HUES48 (cell line): Measurements from ENCODE around the gene NIP7.

Source experiments
- H3K27ac ChIP-seq: one replicate; pipeline ENCODE4 v1.7.0; 2013; ENCODE audit warnings: low read depth, low read length, inconsistent platforms
- H3K27me3 ChIP-seq: 2 replicates; pipeline ENCODE4 v1.6.1; 2013; ENCODE audit warnings: mild to moderate bottlenecking, low read length; ENCODE audit not compliant: control insufficient read depth, insufficient read depth
- H3K36me3 ChIP-seq: 2 replicates; pipeline ENCODE4 v1.6.1; 2013; ENCODE audit warnings: low read length; ENCODE audit not compliant: control insufficient read depth, insufficient read depth
- H3K4me1 ChIP-seq: 2 replicates; pipeline ENCODE4 v1.6.1; 2013; ENCODE audit warnings: mild to moderate bottlenecking, low read length; ENCODE audit not compliant: control insufficient read depth, insufficient read depth
- H3K4me3 ChIP-seq: 2 replicates; pipeline ENCODE4 v1.5.1; 2013; ENCODE audit warnings: mild to moderate bottlenecking, low read depth, low read length
- H3K9ac ChIP-seq: 2 replicates; pipeline ENCODE4 v1.6.1; 2013; ENCODE audit warnings: mild to moderate bottlenecking, low read depth, low read length, moderate library complexity
- H3K9me3 ChIP-seq: 2 replicates; pipeline ENCODE4 v1.6.1; 2013; ENCODE audit warnings: low read length; ENCODE audit not compliant: control insufficient read depth, insufficient read depth

NIP7 gene

DNA sequence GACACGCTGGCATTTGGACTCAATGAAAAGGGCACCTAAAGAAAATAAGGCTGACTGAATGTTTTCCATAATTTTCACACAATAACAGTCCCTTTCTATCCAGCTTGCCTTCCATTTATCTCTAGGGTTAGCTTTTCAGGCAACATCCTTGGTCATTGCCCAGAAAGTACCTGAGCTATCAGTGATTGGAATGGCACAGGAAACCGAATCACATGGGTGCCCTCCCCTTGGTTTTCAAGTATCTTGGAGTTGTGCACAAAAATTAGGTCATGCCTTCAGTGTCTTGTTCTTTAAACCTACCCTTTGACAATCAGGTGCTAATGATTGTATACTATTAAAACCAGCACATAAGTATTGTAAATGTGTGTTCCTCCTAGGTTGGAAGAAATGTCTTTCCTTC lies 31.7 kb upstream of the NIP7 start:
- Histone ChIP-seq H3K9me3 (no peaks in the 10 kb centered on the region), H3K4me3 (no peak overlapping the region), H3K9ac (no peak overlapping the region), H3K4me1 (peaks cover 3% of the 10 kb centered on the region; the same call in 1 of the 2 replicates), H3K27me3 (no peaks in the 10 kb centered on the region), H3K36me3 (0 out of 2 replicates have a peak, but pooled peaks cover 3% of the 10 kb centered on the region), H3K27ac (no peak overlapping the region)

DNA sequence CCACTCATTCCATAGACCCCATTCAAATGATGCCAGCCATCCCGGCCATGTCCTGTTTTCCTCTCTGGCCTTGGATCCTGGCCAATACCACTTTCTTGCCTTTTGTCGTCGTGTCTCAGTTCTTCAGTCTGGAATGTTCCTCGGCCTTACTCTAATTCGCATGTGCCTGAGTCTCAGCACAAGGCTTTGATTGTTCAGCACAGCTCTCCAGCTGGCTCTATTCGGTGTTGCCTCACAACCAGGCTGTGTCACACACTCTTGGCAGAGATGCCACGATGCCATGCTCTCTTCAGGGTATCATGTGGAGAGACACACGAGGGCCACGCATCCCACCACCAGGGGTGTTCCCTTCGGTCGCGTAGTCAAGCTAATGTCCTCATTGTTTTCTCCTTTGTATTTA lies 30.3 kb upstream of the NIP7 start:
- Histone ChIP-seq H3K27me3 (no peaks in the 10 kb centered on the region), H3K4me1 (peaks cover 3% of the 10 kb centered on the region; the same call in 1 of the 2 replicates), H3K9me3 (no peaks in the 10 kb centered on the region), H3K36me3 (0 out of 2 replicates have a peak, but pooled peaks cover 11% of the 10 kb centered on the region), H3K9ac (no peak overlapping the region), H3K4me3 (no peak overlapping the region), H3K27ac (no peak overlapping the region)

DNA sequence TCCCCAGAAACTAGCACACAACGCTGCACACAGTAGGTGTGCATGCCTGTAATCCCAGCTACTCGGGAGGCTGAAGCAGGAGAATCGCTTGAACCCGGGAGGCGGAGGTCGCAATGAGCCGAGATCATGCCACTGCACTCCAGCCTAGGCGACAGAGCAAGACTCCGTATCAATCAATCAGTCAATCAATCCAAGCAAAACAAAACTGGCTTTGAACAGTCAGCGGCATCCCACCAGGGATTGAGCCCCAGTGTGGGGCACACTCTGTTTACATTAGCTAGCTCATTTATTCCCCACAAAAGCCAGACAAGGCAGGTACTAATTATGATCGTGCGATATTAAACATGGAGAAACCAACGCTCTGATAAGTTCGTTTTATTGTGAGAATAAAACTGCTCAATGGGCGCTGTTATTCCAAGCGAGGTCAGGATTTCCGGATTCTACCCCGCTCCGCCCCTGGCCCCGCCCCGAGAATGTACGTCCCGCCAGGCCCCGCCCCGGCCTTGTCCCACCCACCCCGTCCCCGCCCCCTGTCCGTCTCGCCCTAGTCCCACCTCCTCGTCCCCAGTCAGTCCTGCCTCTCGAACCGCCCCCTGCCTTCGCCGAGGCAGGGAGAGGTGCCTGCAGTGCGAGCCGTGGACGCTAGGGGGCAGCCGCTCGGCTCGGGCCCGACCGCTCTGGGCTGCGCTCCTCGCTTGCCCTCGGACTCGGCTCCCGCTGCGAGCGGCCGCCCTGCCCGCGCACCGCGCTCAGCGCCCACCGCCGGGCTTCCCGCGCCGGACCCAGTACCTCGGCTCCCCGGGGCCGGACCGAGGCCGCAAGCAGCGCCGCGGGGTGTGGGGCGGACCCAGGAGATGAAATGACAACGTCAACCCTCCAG lies 28.7 kb upstream of the NIP7 start, which contains the start of gene VPS4A:
Gene VPS4A (plus strand): TSS at position 698 of the 880 bp plus-strand sequence. CDS start 162 bp downstream, at position 860.
- Histone ChIP-seq H3K9ac (peak within 1 kb of the TSS; percentile 72), H3K27me3 (no peaks in the 10 kb centered on the region), H3K27ac (peak within 1 kb of the TSS; percentile 65), H3K4me1 (peaks cover 3% of the 10 kb centered on the region; the same call in 1 of the 2 replicates), H3K36me3 (peaks cover 23% of the 10 kb centered on the region; the same call in 1 of the 2 replicates), H3K4me3 (peak within 1 kb of the TSS; percentile 76), H3K9me3 (no peaks in the 10 kb centered on the region)

DNA sequence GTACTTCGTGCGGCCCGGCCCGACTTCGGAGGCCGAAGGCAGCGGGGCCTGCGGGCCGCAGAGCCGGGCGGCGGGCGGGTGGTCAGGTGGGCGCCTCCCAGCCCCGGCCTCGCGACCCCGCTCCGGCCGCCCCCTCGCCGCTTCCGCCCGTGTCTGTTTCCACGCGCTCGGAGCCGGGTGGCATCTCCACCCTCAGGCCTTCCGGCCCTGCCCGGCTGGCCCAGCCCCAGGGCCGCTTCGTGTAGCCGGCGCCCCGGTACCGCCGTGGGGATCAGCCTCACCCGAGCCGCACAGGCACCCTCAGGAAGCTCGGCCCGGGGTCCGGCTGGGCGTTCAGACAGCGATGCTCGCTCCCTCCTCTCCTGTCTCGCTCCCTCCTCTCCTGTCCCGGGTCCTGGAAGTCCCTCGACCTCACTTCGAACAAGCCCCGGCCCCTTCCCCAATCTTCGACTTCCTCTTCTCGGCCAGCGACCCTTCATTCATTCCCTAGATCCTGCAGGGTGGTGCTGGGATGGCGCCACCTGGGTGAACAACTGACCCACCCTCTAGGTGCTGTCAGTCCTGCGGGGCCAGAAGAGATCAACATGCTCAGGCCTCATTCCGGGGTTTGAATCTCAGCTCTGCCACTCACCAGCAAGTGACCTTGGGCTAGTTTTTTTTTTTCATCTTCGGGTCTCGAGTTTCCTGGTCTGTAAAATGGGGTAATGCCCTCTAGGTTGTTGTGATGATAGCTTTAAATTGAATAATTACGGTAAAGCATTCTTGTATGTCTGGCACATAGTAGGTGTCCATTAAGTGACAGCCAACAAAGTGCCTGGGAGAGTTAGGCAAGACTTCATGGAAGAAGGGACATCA lies 27.8 kb upstream of the NIP7 start:
- H3K4me3 ChIP-seq: peak overlapping the region; percentile 61
- no peaks in the 10 kb centered on the region for H3K9me3 ChIP-seq
- no peaks in the 10 kb centered on the region for H3K27me3 ChIP-seq
- peak overlapping the region; percentile 65 for H3K27ac ChIP-seq
- H3K9ac ChIP-seq: peak overlapping the region; percentile 72
- H3K36me3 ChIP-seq: peaks cover 32% of the 10 kb centered on the region
- H3K4me1 ChIP-seq: peaks cover 3% of the 10 kb centered on the region; the same call in 1 of the 2 replicates

DNA sequence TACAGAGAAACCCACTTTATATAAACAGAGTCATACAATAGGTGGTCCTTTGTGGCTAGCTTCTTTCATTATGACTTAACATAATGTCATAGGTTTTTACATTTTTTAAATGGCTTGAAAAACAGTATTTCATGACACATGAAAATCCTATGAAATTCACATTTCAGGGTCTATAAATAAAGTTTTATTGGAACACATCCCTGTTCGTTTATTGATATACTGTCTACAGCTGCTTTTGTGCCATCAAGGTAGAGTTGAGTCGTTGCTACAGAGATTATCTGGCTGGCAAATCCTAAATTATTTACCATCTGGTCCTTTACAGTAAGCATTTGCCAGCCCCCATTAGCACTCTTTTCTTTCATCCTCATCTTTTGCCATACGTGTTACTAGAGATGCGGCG lies 26.1 kb upstream of the NIP7 start:
- Histone ChIP-seq H3K36me3 (peaks cover 44% of the 10 kb centered on the region), H3K27me3 (no peaks in the 10 kb centered on the region), H3K4me1 (peaks cover 3% of the 10 kb centered on the region; the same call in 1 of the 2 replicates), H3K9ac (no peak overlapping the region), H3K4me3 (no peak overlapping the region), H3K9me3 (no peaks in the 10 kb centered on the region), H3K27ac (no peak overlapping the region)

DNA sequence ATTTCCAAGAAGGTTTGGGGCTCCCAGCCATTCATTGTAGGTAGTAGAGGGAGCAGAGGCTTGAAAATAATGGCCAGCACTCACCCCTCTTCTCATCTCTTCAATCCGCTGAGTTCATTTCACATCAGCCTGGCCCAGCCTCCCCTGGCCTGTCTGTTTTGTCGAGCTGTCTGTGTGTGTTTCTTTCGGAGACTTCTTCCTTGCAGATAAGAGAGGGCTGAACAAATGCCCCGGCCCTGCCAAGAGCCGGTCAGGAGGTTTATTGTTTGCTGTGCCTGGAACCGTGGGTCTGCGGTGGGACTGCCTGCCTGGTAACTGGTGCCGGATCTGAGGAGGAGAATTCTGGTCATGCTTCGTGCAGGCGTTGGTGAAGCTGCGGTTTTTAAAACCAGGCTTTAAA lies 25.0 kb upstream of the NIP7 start:
- Histone ChIP-seq H3K9me3 (no peaks in the 10 kb centered on the region), H3K27me3 (no peaks in the 10 kb centered on the region), H3K27ac (no peak overlapping the region), H3K4me1 (peaks cover 3% of the 10 kb centered on the region; the same call in 1 of the 2 replicates), H3K36me3 (peaks cover 55% of the 10 kb centered on the region), H3K9ac (no peak overlapping the region), H3K4me3 (no peak overlapping the region)

DNA sequence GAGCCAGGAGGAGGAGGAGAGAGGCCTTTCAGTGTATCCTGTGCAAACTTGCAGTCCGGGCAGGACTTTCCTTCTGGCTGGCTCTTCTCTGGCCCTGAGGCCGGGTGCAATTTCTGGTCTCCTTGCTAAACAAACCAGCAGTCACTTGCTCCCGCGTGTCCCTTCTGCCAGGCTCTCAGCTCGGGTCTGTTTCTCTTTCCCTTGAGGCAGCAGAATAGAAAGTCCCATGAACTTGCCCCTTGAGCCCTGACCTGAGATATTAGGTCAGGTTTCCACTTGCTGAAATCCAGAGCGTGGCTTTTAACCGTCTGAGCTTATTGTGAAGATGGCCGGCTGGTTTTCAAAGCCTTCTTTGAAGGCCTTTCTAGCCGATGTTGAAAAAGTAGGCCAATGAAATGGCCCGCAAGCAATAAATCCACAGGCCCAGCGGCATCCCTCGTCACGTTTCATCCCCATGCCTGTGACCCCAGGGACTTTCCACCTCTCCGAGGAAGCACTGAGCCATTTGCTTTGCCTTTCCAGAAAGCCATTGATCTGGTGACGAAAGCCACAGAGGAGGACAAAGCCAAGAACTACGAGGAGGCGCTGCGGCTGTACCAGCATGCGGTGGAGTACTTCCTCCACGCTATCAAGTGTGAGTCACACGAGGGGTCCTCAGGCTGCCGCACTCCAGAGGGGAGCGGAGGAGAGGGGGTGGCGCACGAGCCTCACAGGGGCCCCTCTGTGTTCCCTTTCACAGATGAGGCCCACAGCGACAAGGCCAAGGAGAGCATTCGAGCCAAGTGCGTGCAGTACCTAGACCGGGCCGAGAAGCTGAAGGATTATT lies 23.9 kb upstream of the NIP7 start:
- H3K27ac ChIP-seq: no peak overlapping the region
- H3K9me3 ChIP-seq: no peaks in the 10 kb centered on the region
- peaks cover 3% of the 10 kb centered on the region; the same call in 1 of the 2 replicates for H3K4me1 ChIP-seq
- no peak overlapping the region for H3K4me3 ChIP-seq
- no peak overlapping the region for H3K9ac ChIP-seq
- no peaks in the 10 kb centered on the region for H3K27me3 ChIP-seq
- H3K36me3 ChIP-seq: peaks cover 66% of the 10 kb centered on the region

DNA sequence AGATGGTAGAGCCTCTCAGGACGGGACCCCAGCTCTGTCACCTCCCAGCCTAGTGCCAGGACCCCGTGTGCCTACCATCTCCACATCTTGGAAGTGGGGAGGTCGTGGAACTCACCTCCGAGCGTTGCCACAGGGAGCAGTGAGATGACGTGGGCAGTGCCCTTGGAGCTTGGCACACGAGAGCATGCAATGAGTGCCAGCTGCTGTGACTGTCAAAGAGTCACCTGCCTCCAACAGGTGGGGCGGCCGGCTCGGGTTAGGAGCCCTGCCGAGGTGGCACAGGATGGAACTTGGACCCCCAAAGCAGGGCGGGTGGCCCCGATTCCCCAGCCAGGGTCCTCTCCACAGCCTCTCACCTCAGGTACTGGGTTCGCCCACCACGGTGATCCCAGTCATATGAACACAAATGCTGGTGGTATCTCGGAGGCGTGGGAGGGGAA lies 23.0 kb upstream of the NIP7 start:
- peaks cover 75% of the 10 kb centered on the region for H3K36me3 ChIP-seq

DNA sequence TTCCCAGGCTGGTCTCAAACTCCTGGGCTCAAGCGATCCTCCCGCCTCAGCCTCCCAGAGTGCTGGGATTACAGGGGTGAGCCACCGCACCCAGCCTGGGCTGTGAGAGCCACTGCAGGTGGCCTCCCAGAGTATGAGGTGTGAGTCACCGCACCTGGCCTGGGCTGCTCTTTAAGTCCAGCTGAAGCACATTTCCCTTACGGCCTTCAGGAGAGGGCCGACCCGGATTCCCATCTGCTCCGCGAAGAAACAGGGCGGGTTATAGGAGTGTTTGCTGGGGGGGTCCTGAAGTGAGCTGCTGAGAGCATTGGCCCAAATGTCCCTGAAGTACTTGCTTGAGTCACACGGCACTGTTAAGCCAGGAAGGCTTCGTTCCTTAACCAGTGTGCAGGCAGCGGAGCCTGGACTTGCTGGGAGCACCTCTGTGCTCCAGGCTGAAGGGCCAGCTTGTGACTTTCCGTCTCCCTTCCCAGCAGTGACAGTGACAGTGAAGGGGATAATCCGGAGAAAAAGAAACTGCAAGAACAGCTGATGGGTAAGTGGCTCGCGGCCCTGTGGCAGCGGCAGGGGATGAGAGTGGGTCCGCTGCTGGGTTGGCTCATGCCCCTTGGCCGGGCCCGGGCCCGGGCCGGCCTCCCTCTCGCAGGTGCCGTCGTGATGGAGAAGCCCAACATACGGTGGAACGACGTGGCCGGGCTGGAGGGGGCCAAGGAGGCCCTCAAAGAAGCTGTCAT lies 21.2 kb upstream of the NIP7 start:
- peaks cover 88% of the 10 kb centered on the region for H3K36me3 ChIP-seq
- H3K9me3 ChIP-seq: no peaks in the 10 kb centered on the region
- no peaks in the 10 kb centered on the region for H3K4me1 ChIP-seq
- no peak overlapping the region for H3K9ac ChIP-seq
- no peaks in the 10 kb centered on the region for H3K27me3 ChIP-seq
- no peak overlapping the region for H3K4me3 ChIP-seq
- H3K27ac ChIP-seq: no peak overlapping the region

More for the DNA sequence above, 23.0 kb upstream of the NIP7 start:
- H3K27me3 ChIP-seq: no peaks in the 10 kb centered on the region
- H3K4me1 ChIP-seq: 0 out of 2 replicates have a peak, but pooled peaks cover 3% of the 10 kb centered on the region
- H3K9ac ChIP-seq: no peak overlapping the region
- H3K4me3 ChIP-seq: no peak overlapping the region
- no peak overlapping the region for H3K27ac ChIP-seq
- H3K9me3 ChIP-seq: no peaks in the 10 kb centered on the region

DNA sequence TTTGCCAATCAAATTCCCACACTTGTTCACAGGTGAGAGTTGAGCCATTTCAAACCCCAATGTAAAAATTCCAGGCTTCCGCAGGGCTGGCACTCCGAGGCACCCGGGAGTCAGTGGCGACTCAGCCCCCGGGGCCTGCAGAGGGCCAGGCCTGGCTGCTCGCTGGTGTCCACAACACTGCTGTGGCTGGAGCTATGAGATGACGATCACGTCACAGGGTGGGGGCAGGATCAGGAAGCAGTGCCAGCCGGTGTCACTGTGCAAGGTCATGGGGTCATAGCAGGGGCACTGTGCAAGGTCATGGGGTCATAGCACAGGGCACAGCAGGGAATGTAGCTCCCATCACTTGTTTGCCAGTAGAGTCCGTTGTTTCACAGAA lies 20.7 kb upstream of the NIP7 start:
- Histone ChIP-seq H3K36me3 (peaks cover 89% of the 10 kb centered on the region), H3K4me3 (no peak overlapping the region), H3K9ac (no peak overlapping the region), H3K4me1 (no peaks in the 10 kb centered on the region), H3K9me3 (no peaks in the 10 kb centered on the region), H3K27ac (no peak overlapping the region), H3K27me3 (no peaks in the 10 kb centered on the region)
